HG02981 (cell line): ENCODE results near the gene ACER1.
A peak's percentile ranks its signal among the peaks of the same experiment; 100 is the strongest.
"Not testable (repeated sequence)": the region's sequence is repeated elsewhere in the genome, so short reads cannot be mapped to it uniquely, and the experiment has no call there.

Experiments
- ATAC-seq: cut with Tn5 transposase; IDR thresholded peaks from one replicate; pipeline ENCODE4 v1.9.1; 2021; ENCODE audit warnings: mild to moderate bottlenecking, moderate library complexity; ENCODE audit not compliant: unreplicated experiment

ACER1 gene

DNA sequence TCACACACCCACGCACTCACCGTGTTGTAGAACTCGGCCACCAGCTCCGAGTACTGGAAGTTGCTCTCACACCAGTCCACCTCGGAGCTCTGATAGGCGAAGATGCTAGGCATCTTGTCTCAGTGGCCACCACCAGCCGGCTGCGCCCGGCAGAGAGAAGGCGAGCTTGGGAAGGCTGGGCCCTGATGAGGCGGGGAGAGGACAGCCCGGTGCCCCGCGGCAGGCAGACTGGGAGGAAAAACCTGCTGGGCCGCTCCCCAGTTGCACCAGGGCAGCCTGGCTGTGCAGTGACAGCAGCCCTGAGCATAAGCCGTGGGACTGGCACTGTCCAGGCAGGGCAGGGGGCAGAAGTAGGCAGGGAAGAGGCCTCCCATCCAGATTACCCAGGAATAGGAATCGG is at the start of gene ACER1:
Gene ACER1, minus strand, starts transcription at position 174 of the 400 bp plus-strand sequence. Its CDS starts 61 bp downstream, at position 113.
- no peak for ATAC-seq

- ATAC-seq: no peak
Observed at GRCh38 chr19:6383188-6383587, 49.8 kb upstream of the ACER1 start.

GRCh38 chr19:6381030-6381750 is 47.8 kb upstream of the ACER1 start:
- ATAC-seq: no peak

DNA sequence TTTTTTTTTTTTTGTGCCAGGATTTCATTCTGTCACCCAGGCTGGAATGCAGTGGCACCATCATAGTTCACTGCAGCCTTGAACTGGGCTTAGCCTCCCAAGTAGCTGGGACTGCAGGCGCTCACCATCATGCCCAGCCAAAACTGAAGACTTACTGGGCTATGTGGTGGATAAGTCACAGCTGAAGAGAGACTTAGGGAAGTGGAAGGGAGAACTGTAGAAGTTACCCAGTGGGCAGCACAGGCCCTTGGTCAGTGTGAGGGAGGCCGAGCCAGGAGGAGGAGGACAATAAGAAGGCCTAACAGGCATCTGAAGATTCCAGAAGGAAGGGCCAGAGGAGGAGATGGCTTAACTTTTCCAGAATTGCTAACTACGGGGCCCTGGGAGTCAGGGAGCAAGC is 46.3 kb upstream of the ACER1 start:
- no peak for ATAC-seq

DNA sequence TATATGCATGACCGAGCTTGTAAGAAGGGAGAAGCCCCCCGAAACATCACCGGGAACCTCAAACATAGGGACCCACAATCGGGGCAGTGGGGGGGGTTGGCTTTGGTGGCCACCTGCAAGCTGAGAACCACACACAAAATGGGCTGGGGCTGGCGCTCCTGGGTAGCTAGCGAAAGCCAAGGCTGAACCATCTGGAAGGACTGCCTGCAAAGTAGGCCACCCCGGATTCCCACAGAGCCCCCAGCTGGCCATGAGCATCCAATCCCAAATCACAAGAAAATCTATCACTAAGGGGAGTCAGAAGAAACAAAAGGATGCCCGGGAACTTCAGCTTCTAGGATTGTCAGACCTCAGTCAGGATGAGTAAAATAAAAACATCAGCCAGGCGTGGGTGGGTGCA is 45.1 kb upstream of the ACER1 start:
- ATAC-seq: no peak

- no peak for ATAC-seq
Observed at GRCh38 chr19:6378041-6378440, 44.6 kb upstream of the ACER1 start.

DNA sequence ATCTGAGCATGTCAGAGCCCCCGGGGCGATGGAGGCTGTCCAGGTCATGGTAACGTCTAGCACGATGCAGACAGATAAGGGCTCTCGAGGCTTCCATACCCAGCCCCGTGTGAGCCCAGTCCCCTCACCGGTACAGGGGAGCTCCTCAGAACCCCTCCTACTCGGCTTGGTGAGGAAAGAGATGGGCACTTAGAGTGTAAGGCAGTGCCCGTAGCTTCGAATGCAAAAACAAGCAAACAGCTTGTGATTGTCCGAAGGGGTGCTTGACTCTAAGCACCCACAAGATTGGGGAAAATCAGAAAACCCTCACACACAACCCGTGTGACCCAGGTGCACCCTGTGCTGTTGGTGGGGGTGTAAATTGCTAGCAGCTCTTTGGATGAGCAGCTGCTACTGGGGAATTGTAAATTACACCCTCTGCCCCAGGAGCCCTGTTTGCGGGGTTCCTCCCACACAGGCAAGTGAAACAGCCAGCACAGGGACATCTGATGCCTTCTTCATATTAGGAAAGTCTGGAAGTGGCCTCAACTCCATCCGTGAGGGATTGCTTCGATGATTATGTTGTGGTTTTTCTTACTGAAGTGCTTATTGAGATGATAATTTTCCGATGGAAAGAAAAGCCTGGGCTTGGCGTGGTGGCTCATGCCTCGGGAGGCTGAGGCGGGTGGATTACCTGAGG is 43.2 kb upstream of the ACER1 start:
- ATAC-seq: no peak

- no peak for ATAC-seq
Observed at GRCh38 chr19:6375411-6376010, 42.1 kb upstream of the ACER1 start, which contains the start of gene PSPN. Gene PSPN, minus strand, starts transcription at chr19:6375933. Its CDS starts 84 bp downstream, at chr19:6375849.

DNA sequence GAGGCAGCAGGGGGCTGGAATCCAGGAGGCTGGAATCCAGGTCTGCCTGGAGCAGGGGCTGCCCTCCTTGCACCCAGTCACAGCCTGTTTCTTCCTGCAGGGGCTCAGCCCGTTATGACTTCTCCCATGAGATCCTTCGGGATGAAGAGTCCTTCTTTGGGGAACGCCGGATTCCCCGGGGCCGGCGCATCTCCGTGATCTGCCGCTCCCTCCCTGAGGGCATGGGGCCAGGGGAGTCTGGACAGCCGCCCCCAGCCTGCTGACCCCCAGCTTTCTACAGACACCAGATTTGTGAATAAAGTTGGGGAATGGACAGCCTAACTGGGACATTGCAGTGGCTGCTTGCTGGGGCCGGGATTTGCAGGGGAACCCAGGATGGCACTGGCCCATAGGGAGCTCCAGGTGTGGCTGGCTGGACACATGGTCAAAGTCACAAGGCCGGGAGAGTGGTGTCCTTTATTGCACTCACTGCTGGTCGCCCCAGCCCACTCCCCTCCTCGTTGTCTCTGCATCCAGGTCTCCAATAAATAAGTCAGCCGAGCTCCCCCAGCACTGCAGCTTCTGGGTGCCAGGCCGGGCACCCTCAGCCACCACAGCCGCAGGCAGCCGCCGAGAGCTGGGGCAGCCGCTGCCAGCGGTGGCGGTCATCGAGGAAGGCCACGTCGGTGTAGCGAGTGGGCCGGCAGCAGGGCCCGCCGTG is 41.4 kb upstream of the ACER1 start:
- ATAC-seq: no peak

DNA sequence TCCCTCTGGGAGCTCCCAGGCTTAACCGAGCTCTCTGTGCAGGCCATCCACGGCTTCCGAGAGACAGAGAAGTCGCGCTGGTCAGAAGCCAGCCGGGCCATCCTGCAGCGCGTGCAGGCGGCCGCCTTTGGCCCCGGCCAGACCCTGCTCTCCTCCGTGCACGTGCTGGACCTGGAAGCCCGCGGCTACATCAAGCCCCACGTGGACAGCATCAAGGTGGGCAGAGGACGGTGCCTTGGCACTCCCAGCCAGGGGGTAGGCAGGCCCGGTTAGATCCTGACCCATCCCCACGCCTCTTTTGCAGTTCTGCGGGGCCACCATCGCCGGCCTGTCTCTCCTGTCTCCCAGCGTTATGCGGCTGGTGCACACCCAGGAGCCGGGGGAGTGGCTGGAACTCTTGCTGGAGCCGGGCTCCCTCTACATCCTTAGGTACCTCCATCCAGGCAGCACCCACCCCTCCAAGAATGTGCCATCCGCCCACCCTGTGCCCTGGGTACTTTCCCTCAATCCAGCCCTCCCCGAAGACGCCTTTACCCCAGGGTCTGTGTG is 40.8 kb upstream of the ACER1 start:
- no peak for ATAC-seq

GRCh38 chr19:6373813-6374108 is 40.3 kb upstream of the ACER1 start:
- ATAC-seq: no peak

- ATAC-seq: peak; percentile 49
Observed at GRCh38 chr19:6373096-6373812, 39.8 kb upstream of the ACER1 start.

DNA sequence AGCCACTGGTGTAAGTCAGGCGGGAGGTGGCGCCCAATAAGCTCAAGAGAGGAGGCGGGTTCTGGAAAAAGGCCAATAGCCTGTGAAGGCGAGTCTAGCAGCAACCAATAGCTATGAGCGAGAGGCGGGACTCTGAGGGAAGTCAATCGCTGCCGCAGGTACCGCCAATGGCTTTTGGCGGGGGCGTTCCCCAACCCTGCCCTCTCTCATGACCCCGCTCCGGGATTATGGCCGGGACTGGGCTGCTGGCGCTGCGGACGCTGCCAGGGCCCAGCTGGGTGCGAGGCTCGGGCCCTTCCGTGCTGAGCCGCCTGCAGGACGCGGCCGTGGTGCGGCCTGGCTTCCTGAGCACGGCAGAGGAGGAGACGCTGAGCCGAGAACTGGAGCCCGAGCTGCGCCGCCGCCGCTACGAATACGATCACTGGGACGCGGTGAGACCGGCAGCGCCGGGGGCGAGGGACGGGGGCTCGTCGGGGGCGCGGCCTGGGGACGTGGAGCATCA is 39.2 kb upstream of the ACER1 start, which contains the start of gene ALKBH7:
Gene ALKBH7, plus strand, starts transcription at position 201 of the 502 bp plus-strand sequence. Its CDS starts 27 bp downstream, at position 228.
- ATAC-seq: peak; percentile 74

DNA sequence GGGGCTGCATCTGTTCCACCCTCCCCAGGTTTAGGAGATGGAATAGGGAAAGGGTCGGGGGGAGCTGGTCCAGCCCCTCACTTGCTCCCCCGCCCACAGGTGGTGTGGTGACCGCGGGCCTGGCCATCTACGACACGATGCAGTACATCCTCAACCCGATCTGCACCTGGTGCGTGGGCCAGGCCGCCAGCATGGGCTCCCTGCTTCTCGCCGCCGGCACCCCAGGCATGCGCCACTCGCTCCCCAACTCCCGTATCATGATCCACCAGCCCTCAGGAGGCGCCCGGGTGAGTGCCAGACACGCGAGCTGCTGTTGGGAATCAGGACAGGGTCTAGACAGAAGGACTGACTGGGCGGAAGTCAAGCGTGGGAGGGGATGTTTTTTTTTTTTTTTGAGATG is 30.9 kb upstream of the ACER1 start:
- no peak for ATAC-seq

- ATAC-seq: no peak
Observed at GRCh38 chr19:6362351-6362801, 29.0 kb upstream of the ACER1 start.

GRCh38 chr19:6362027-6362350 is 28.6 kb upstream of the ACER1 start:
- no peak for ATAC-seq

DNA sequence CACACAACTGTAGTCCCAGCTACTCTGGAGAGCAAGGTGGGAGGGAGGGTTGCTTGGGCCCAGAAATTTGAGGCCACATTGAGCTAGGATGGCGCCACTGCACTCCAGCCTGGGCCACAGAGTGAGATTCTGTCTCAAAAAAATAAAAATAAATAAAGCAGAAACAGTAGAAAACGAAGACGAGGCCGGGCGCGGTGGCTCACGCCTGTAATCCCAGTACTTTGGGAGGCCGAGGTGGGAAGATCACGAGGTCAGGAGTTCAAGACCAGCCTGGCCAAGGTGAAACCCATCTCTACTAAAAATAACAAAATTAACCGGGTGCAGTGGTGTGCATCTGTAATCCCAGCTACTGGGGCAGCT is 27.4 kb upstream of the ACER1 start:
- not testable (repeated sequence) for ATAC-seq

DNA sequence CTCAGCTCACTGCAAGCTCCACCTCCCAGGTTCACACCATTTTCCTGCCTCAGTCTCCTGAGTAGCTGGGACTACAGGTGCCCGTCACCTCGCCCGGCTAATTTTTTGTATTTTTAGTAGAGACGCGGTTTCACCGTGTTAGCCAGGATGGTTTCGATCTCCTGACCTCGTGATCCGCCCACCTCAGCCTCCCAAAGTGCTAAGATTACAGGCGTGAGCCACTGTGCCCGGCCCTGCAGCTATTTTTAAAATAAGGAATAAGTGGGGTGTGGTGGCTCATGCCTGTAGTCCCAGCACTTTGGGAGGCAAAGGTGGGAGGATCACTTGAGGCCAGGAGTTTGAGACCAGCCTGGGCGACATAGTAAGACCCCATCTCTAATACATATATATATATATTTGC is 27.0 kb upstream of the ACER1 start:
- not testable (repeated sequence) for ATAC-seq

- no peak for ATAC-seq
Observed at GRCh38 chr19:6359568-6360341, 26.3 kb upstream of the ACER1 start.

DNA sequence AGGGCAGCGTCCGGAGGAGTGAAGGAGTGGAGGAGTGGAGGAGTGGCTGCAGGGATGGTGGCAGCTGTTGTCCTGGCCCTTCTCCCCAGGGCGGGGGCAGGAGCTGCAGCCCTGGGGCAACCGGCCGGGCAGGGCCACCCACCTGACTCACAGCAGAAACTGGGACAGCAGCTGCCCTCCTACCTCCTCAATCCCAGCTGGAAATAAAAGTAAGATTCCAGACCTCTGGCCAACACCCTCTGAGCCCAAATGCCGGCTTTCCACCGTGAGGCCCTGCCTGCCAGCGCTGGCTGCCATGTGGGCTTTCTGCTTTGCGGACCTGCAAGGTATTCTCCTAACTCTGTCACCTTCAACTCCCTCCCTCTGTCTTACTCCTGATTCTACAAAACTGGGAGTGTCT is 24.6 kb upstream of the ACER1 start:
- no peak for ATAC-seq
